Anterior cingulate cortex (tissue), 58 donors: ENCODE results near the gene DPYSL3.

ENCODE experiments used
- DNase-seq, 58 donors: peaks; one replicate each; lab custom pipeline; 2025; lab: John Stamatoyannopoulos, UW

DPYSL3 gene

GRCh38 chr5:147445917-147446316, 64.0 kb downstream of the DPYSL3 start:
- DNase-seq, result peak in 24 of 58 donors; percentile 6 to 81 (median 34)

GRCh38 chr5:147445090-147445489, 64.8 kb downstream of the DPYSL3 start:
- DNase-seq, result peak in 1 of 58 donors; percentile 3

GRCh38 chr5:147442224-147442623, 67.6 kb downstream of the DPYSL3 start:
- no peak for DNase-seq

GRCh38 chr5:147441191-147441695, 68.6 kb downstream of the DPYSL3 start:
- no peak for DNase-seq

- DNase-seq, result no peak
These were observed 70.6 kb downstream of the DPYSL3 start for GRCh38 chr5:147439254-147439653.

- DNase-seq, result peak in 2 of 58 donors; percentile 8 to 38
These were observed 72.7 kb downstream of the DPYSL3 start for GRCh38 chr5:147437161-147437596.

GRCh38 chr5:147436596-147436995, 73.3 kb downstream of the DPYSL3 start:
- no peak for DNase-seq

- DNase-seq, result no peak
These were observed 75.8 kb downstream of the DPYSL3 start for GRCh38 chr5:147434049-147434448.

- no peak for DNase-seq
These were observed 77.5 kb downstream of the DPYSL3 start for GRCh38 chr5:147432323-147432722.

- DNase-seq, result no peak
These were observed 78.3 kb downstream of the DPYSL3 start for GRCh38 chr5:147431586-147431985.

GRCh38 chr5:147430628-147431027, 79.2 kb downstream of the DPYSL3 start:
- no peak for DNase-seq

GRCh38 chr5:147427521-147428401, 82.1 kb downstream of the DPYSL3 start:
- DNase-seq, result no peak

GRCh38 chr5:147426640-147427327, 83.1 kb downstream of the DPYSL3 start:
- DNase-seq, result no peak

GRCh38 chr5:147418613-147419012, 91.3 kb downstream of the DPYSL3 start:
- no peak for DNase-seq

- DNase-seq, result peak in 3 of 58 donors; percentile 28 to 48 (median 30)
These were observed 92.6 kb downstream of the DPYSL3 start for GRCh38 chr5:147417135-147417813.

GRCh38 chr5:147415651-147416050, 94.2 kb downstream of the DPYSL3 start:
- DNase-seq, result no peak

- no peak for DNase-seq
These were observed 96.6 kb downstream of the DPYSL3 start for GRCh38 chr5:147413266-147413665.

- DNase-seq, result no peak
These were observed 97.3 kb downstream of the DPYSL3 start for GRCh38 chr5:147412561-147412960.

- DNase-seq, result no peak
These were observed 98.2 kb downstream of the DPYSL3 start for GRCh38 chr5:147411359-147412319.
